Measurements from ENCODE around the gene SCLT1. TPM values are rescaled to one million over a fixed set of nuclear protein-coding genes. Genes with fewer than 3 reads are reported as not detected.
"Not testable (repeated sequence)": the region's sequence is repeated elsewhere in the genome, so short reads cannot be mapped to it uniquely, and the experiment has no call there.

The SCLT1 gene
- total RNA-seq, 2 donors from 2014 or later = 9.5 to 14.0 TPM

GRCh38 chr4:129129143-129129542 lies 35.8 kb upstream of the SCLT1 start:
- DNase-seq (ENCODE audit: low spot score) = no peak
- Histone ChIP-seq H3K27ac (no peak overlapping the region), H3K36me3 (no peaks in the 10 kb centered on the region), H3K9me3 (no peaks in the 10 kb centered on the region), H3K4me3 (no peak overlapping the region), H3K27me3 (replicated peaks; ENCODE audit: insufficient read depth) (no peaks in the 10 kb centered on the region), H3K4me1 (ENCODE audit: control insufficient read depth in 1 of 2, low read depth in 2 of 2) (no peaks in the 10 kb centered on the region)
- TF ChIP-seq CTCF (IDR thresholded peaks at IDR 0.05) = no peak
- no peak for ATAC-seq (ENCODE audit: insufficient number of reproducible peaks, low FRiP score, low read depth)

- ATAC-seq (ENCODE audit: insufficient number of reproducible peaks, low FRiP score, low read depth); DNase-seq (ENCODE audit: low spot score); H3K36me3 ChIP-seq; H3K9me3 ChIP-seq; H3K27me3 ChIP-seq (replicated peaks; ENCODE audit: insufficient read depth); H3K4me3 ChIP-seq; H3K4me1 ChIP-seq (ENCODE audit: control insufficient read depth in 1 of 2, low read depth in 2 of 2); H3K27ac ChIP-seq: not testable (repeated sequence)
These were observed 33.3 kb upstream of the SCLT1 start for GRCh38 chr4:129126614-129127013.

GRCh38 chr4:129117705-129118104 lies 24.4 kb upstream of the SCLT1 start:
- Histone ChIP-seq H3K4me1 (ENCODE audit: control insufficient read depth in 1 of 2, low read depth in 2 of 2) (no peaks in the 10 kb centered on the region), H3K36me3 (no peaks in the 10 kb centered on the region), H3K4me3 (no peak overlapping the region), H3K9me3 (no peaks in the 10 kb centered on the region), H3K27me3 (replicated peaks; ENCODE audit: insufficient read depth) (no peaks in the 10 kb centered on the region), H3K27ac (no peak overlapping the region)
- no peak for DNase-seq (ENCODE audit: low spot score)
- no peak for ATAC-seq (ENCODE audit: insufficient number of reproducible peaks, low FRiP score, low read depth)
- no peak for TF ChIP-seq CTCF (IDR thresholded peaks at IDR 0.05)

GRCh38 chr4:129113919-129114318 lies 20.6 kb upstream of the SCLT1 start:
- Histone ChIP-seq H3K4me1 (ENCODE audit: control insufficient read depth in 1 of 2, low read depth in 2 of 2) (no peaks in the 10 kb centered on the region), H3K9me3 (no peaks in the 10 kb centered on the region), H3K27ac (no peak overlapping the region), H3K27me3 (replicated peaks; ENCODE audit: insufficient read depth) (no peaks in the 10 kb centered on the region), H3K36me3 (no peaks in the 10 kb centered on the region), H3K4me3 (no peak overlapping the region)
- ATAC-seq (ENCODE audit: insufficient number of reproducible peaks, low FRiP score, low read depth) (no peak), DNase-seq (ENCODE audit: low spot score) (no peak)
- no peak for TF ChIP-seq CTCF (IDR thresholded peaks at IDR 0.05)

GRCh38 chr4:129113434-129113833 lies 20.1 kb upstream of the SCLT1 start:
- no peak for DNase-seq (ENCODE audit: low spot score)
- Histone ChIP-seq H3K27me3 (replicated peaks; ENCODE audit: insufficient read depth) (no peaks in the 10 kb centered on the region), H3K36me3 (no peaks in the 10 kb centered on the region), H3K4me1 (ENCODE audit: control insufficient read depth in 1 of 2, low read depth in 2 of 2) (no peaks in the 10 kb centered on the region), H3K4me3 (no peak overlapping the region), H3K27ac (no peak overlapping the region), H3K9me3 (no peaks in the 10 kb centered on the region)
- no peak for ATAC-seq (ENCODE audit: insufficient number of reproducible peaks, low FRiP score, low read depth)
- TF ChIP-seq CTCF (IDR thresholded peaks at IDR 0.05) = no peak

GRCh38 chr4:129111919-129112318 lies 18.6 kb upstream of the SCLT1 start:
- no peaks in the 10 kb centered on the region for H3K27me3 ChIP-seq (replicated peaks; ENCODE audit: insufficient read depth)
- no peak for TF ChIP-seq CTCF (IDR thresholded peaks at IDR 0.05)
- no peaks in the 10 kb centered on the region for H3K4me1 ChIP-seq (ENCODE audit: control insufficient read depth in 1 of 2, low read depth in 2 of 2)
- H3K27ac ChIP-seq = no peak overlapping the region
- no peaks in the 10 kb centered on the region for H3K36me3 ChIP-seq
- DNase-seq (ENCODE audit: low spot score) (no peak), ATAC-seq (ENCODE audit: insufficient number of reproducible peaks, low FRiP score, low read depth) (no peak)
- H3K4me3 ChIP-seq = no peak overlapping the region
- H3K9me3 ChIP-seq = no peaks in the 10 kb centered on the region
